Mucosa of gallbladder (tissue), 1 donor: ENCODE data around the gene OVOL3. TPM values are rescaled to one million over a fixed set of nuclear protein-coding genes. Genes with fewer than 3 reads are reported as not detected.

Source experiments
- DNase-seq: peaks from one replicate; pipeline ENCODE4 v3.0.0-alpha.2; 2020; ENCODE audit warnings: low spot score
- total RNA-seq: library from RNA; stranded (reverse); gene quantifications from one replicate; pipeline ENCODE4 v1.2.1, GENCODE V29; 2021
- donor health status: DM: no; HTN: no; CAD: no.

The OVOL3 gene
- total RNA-seq, 1 donor from 2014 or later = not detected

- DNase-seq = no peak
Observed at GRCh38 chr19:36100476-36100875, 10.5 kb upstream of the OVOL3 start.

DNA sequence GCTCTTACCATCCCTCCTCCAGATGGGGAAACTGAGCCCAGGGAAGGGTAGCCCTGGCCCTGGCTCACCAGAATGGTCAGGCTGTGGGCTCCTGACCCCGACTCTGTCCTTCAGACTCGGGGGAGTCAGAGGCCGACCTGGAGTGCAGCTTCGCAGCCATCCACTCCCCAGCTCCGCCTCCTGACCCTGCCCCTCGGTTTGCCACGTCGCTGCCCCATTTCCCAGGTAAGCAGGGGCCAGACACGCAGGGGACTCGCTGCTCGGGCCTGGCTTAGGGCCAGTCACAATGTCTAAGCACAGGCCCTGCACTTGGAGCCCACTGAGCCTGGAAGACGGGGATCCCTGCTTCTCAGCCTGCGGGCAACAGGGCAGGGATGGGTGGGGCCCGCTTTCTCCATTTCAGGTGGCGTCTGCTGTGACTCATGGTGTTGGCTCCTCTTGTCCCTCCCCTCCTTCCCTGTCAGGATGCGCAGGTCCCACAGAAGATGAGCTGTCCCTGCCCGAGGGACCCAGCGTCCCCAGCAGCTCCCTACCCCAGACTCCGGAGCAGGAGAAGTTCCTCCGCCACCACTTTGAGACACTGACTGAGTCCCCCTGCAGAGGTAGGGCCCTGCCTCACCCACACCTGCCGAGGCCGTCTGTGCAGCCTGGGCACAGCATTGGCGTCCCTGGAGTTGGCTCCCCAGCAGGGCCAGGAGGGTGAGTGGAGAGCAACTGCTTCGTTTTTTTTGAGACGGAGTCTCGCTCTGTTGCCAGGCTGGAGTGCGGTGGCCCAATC, 9.2 kb upstream of the OVOL3 start:
- DNase-seq = no peak

- DNase-seq = no peak
Observed at GRCh38 chr19:36103040-36103626, 7.8 kb upstream of the OVOL3 start.

GRCh38 chr19:36103842-36104552, 6.9 kb upstream of the OVOL3 start:
- no peak for DNase-seq

GRCh38 chr19:36106441-36106840, 4.5 kb upstream of the OVOL3 start:
- no peak for DNase-seq

DNA sequence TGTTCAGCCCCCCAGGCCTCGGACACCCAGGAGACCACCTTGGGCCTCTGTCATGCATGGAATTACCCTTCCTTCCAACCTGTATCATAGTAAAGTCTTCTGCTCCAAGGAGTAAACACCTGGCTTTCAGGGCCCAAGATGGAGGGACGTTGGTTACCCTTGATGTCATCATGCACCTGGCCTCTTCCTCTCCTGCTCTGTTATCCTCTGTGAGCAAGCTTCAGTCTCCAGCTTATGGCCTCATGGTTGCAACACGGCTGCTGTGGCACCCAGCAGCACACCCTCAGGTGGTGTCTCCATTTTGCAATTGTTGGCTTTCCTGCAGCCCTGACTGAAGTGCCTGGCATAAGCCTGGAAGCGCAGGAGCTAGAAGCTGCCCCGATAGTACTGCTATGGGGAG, 4.0 kb upstream of the OVOL3 start:
- DNase-seq = no peak

DNA sequence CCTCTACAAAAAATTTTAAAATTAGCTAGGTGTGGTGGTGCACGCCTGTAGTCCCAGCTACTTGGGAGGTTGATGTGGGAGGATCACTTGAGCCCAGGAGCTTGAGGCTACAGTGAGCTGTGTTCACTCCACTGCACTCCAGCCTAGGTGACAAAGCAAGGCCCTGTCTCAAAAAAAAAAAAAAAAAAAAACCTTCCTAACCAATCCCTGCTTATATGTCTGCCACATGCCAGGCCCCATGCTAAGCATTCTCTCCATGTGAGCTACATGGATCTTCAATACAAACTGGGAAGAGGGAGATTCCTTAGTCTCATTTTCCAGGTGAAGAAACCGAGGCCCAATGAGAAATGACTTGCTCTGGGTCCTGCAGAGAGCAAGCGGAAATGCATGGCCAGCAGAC, 2.3 kb upstream of the OVOL3 start:
- no peak for DNase-seq

GRCh38 chr19:36111200-36111539, 227 bp downstream of the OVOL3 start:
- DNase-seq = no peak

GRCh38 chr19:36112678-36113077, 1.7 kb downstream of the OVOL3 start:
- no peak for DNase-seq

- DNase-seq = no peak
Observed at GRCh38 chr19:36113425-36113824, 2.5 kb downstream of the OVOL3 start.

DNA sequence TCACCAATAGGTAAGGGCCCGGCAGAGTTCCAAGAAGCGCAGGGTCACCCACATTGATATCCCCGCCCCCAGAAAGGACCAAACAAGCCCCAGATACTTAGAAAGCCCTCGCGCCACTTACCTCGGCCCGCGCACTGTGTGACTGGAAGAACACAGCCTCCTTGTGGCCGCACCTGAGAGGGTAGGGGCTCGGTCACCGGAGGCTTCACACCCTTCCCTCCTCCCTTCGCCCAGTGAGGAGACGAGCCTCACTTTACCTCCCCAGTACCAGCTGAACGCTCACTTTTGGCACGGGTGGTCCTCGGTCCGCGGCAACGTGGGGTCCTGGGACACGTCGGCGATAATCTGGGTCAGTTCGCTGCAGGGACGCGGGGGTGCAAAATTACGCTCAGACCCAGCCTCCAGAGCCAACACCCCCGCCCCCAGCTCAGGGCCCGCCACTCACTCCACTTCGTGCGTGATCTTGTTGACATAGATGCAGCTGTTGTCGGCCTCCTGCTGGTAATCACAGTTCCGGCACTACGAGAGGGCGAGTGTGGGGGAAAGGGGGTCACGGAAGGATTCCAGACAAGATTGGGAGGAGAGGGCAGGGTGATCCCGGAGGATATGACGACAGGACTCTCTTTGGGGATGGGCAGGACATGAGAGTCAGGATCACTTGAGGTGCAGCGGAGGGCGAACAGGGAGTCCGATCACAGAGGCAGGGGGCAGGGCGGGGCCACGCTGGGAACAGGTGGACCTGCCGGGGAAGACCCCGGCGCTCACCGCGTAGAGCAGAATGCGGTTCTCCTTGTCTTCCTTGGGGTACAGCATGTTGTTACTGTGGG, 3.2 kb downstream of the OVOL3 start:
- no peak for DNase-seq

GRCh38 chr19:36114721-36115452, 3.9 kb downstream of the OVOL3 start, which contains the start of gene POLR2I:
Gene POLR2I (minus strand): TSS chr19:36114875. CDS start chr19:36114856, 19 bp downstream.
- DNase-seq = peak; percentile 100

DNA sequence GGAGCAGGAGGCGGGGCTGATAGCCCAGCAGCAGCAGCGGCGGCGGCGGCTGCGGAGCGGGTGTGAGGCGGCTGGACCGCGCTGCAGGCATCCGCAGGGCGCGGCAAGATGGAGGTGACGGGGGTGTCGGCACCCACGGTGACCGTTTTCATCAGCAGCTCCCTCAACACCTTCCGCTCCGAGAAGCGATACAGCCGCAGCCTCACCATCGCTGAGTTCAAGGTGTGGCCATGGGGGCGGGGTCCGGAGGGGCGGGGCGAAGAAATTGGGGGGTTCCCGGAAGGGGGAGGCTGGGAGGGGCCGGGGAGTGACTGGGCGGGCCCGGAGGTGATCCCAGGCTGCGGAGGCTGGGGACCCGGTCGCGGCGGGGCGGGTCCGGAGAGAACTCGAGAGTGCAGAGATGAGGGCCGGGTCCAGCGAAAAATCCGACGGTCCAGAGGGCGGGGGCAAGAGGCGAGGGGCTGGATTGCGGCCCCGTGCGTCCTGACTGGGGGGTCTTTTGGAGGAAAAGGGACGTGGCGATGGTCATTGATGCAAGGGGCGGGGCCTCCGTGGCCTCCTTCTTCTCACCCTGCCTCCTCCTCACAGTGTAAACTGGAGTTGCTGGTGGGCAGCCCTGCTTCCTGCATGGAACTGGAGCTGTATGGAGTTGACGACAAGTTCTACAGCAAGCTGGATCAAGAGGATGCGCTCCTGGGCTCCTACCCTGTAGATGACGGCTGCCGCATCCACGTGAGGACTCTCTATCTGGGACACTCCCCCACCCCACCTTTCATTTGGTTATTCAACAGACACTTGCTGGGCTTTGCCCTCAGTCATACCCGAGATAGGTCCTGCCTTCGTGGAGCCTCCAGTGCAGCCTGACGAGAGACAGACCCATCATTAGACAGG, 4.8 kb downstream of the OVOL3 start, which contains the start of gene TBCB:
TSS of gene TBCB (plus strand) at position 16 of the 891 bp plus-strand sequence. CDS start at position 109, 93 bp downstream.
- no peak for DNase-seq

- DNase-seq = no peak
Observed at GRCh38 chr19:36116344-36116637, 5.3 kb downstream of the OVOL3 start.

DNA sequence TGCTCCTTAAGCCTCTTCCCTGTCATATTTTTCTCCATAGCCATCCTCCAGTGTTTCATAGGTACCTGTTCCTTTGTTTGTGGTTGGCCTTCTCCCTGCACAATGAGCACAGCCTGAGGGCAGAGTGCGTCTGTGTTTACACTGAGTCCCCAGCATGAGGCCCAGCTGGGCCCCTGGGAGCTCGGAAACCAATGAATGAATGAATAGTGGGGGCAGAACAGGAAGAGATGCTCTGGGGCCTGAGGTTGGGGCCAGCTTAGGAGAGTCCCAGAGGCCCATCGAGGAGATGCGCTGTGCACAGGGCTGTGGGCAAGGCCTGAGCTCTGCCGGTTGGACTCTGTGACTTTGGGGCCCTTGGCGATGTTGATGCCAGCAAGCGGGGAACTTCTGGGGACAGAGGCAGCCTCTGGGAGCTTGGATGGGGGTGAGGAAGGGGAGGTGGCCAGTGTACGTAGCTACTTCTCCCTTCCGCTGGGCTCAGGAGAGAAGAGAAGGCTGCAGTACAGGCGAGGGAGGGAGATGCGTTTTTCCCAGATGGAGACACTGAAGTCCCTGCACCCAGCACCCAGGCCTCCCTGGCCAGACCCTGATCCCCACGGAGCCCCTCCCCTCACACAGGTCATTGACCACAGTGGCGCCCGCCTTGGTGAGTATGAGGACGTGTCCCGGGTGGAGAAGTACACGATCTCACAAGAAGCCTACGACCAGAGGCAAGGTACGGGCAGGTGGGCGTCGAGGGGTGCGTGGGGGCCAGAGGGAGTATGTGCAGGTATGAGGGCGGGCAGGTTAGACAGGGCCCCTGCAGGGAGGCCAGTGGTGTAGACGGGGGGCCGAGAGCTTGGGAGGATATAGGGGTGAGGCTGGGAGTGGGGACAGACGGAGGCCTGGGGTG, 9.4 kb downstream of the OVOL3 start:
- DNase-seq = no peak

GRCh38 chr19:36120984-36121358, 10.0 kb downstream of the OVOL3 start:
- no peak for DNase-seq

DNA sequence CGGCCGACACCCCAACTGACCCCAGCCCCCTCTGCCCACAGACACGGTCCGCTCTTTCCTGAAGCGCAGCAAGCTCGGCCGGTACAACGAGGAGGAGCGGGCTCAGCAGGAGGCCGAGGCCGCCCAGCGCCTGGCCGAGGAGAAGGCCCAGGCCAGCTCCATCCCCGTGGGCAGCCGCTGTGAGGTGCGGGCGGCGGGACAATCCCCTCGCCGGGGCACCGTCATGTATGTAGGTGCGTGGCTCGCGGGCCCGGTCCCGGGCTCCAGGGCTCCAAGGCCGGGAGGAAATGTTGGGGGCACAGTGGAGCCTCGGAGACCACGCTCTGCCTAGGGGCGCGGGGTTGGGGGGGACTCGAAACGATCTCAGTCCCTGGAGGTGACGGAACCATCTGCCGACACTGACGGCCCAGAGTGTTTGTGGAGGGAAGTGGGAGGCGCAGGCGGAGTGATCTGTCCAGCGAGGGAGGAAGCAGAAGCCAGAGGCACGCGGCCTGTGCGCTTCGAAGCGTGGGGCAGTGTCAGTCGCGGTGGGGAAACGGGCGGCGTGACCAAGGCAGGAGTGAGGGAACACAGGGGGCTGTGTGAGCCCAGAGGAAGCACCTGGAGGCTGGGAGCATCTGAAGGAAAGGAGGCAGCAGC, 10.7 kb downstream of the OVOL3 start:
- no peak for DNase-seq

- no peak for DNase-seq
Observed at GRCh38 chr19:36125557-36125956, 14.6 kb downstream of the OVOL3 start.

GRCh38 chr19:36128392-36128736, 17.4 kb downstream of the OVOL3 start:
- no peak for DNase-seq
